Osteocyte (in vitro differentiated cells): ENCODE results near the gene KRT6A. TPM values are rescaled to one million over a fixed set of nuclear protein-coding genes. Genes with fewer than 3 reads are reported as not detected.

Source experiments
- DNase-seq: peaks from one replicate; pipeline ENCODE4 v3.0.0; 2021; ENCODE audit warnings: mixed read lengths; ENCODE audit not compliant: unreplicated experiment; ENCODE audit errors: extremely low spot score
- H3K27ac Mint-ChIP-seq: one replicate; pipeline ENCODE4 v1.8.0; 2021; ENCODE audit warnings: mild to moderate bottlenecking, mixed read lengths; ENCODE audit not compliant: unreplicated experiment
- H3K27me3 Mint-ChIP-seq: one replicate; pipeline ENCODE4 v1.8.0; 2021; ENCODE audit warnings: mixed read lengths; ENCODE audit not compliant: unreplicated experiment
- H3K36me3 Mint-ChIP-seq: one replicate; pipeline ENCODE4 v1.8.0; 2021; ENCODE audit warnings: mixed read lengths; ENCODE audit not compliant: unreplicated experiment
- H3K4me1 Mint-ChIP-seq: one replicate; pipeline ENCODE4 v1.8.0; 2021; ENCODE audit warnings: mixed read lengths; ENCODE audit not compliant: unreplicated experiment
- H3K4me3 Mint-ChIP-seq: one replicate; pipeline ENCODE4 v1.8.0; 2021; ENCODE audit warnings: mild to moderate bottlenecking, moderate library complexity, mixed read lengths; ENCODE audit not compliant: unreplicated experiment
- H3K9me3 Mint-ChIP-seq: one replicate; pipeline ENCODE4 v1.8.0; 2021; ENCODE audit warnings: mixed read lengths; ENCODE audit not compliant: unreplicated experiment
- CTCF ChIP-seq: fragments of 200-600 bp; sonication (generic); IDR thresholded peaks from 2 replicates; pipeline ENCODE4 v1.5.0; 2021; ENCODE audit warnings: antibody characterized with exemption, mild to moderate bottlenecking, moderate library complexity
- total RNA-seq: library from RNA; stranded (reverse); gene quantifications from 2 replicates; pipeline ENCODE4 v1.2.1, GENCODE V29; 2021

Gene KRT6A
- total RNA-seq, 1 donor from 2014 or later: not detected

DNA sequence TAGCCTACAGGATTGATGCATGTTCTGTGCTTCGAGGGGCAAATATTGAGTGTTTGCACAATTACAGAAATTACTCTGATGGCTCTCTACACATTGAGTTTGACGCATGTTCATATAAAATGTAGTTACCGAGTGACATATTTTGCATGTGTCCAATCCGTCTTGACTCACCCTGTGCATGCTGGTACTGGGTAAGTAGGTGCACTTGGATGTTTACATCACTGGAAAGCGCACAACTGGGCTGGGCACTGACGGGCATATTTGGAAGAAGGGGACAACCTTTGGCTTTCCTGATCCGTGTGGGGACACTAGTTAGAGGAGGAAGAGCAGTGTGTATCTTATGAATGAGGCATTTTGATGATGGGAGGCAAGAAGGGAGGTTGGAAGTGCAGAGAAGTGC is 4.9 kb upstream of the KRT6A start:
- Mint-ChIP-seq H3K4me1 (peaks cover 7% of the 10 kb centered on the region), H3K27me3 (peaks cover 51% of the 10 kb centered on the region), H3K4me3 (no peak overlapping the region), H3K9me3 (peaks cover 4% of the 10 kb centered on the region), H3K27ac (no peak overlapping the region), H3K36me3 (no peaks in the 10 kb centered on the region)
- no peak for TF ChIP-seq CTCF
- no peak for DNase-seq

GRCh38 chr12:52496590-52497071 is 3.6 kb upstream of the KRT6A start:
- peaks cover 4% of the 10 kb centered on the region for H3K9me3 Mint-ChIP-seq
- H3K36me3 Mint-ChIP-seq: no peaks in the 10 kb centered on the region
- no peak overlapping the region for H3K4me3 Mint-ChIP-seq
- peaks cover 7% of the 10 kb centered on the region for H3K4me1 Mint-ChIP-seq
- no peak overlapping the region for H3K27ac Mint-ChIP-seq
- DNase-seq: no peak
- no peak for TF ChIP-seq CTCF
- peaks cover 52% of the 10 kb centered on the region for H3K27me3 Mint-ChIP-seq

- Mint-ChIP-seq H3K9me3 (peaks cover 4% of the 10 kb centered on the region), H3K27me3 (peaks cover 58% of the 10 kb centered on the region), H3K4me3 (no peak overlapping the region), H3K4me1 (peaks cover 7% of the 10 kb centered on the region), H3K27ac (no peak overlapping the region), H3K36me3 (no peaks in the 10 kb centered on the region)
- no peak for DNase-seq
- TF ChIP-seq CTCF: no peak
Measured at GRCh38 chr12:52496054-52496453, 3.0 kb upstream of the KRT6A start.

- no peaks in the 10 kb centered on the region for H3K9me3 Mint-ChIP-seq
- H3K4me1 Mint-ChIP-seq: peaks cover 5% of the 10 kb centered on the region
- no peak overlapping the region for H3K4me3 Mint-ChIP-seq
- no peaks in the 10 kb centered on the region for H3K36me3 Mint-ChIP-seq
- H3K27ac Mint-ChIP-seq: no peak overlapping the region
- TF ChIP-seq CTCF: no peak
- no peak for DNase-seq
- H3K27me3 Mint-ChIP-seq: peaks cover 62% of the 10 kb centered on the region
Measured at GRCh38 chr12:52495389-52495788, 2.3 kb upstream of the KRT6A start.

GRCh38 chr12:52494518-52494917 is 1.5 kb upstream of the KRT6A start:
- H3K4me1 Mint-ChIP-seq: peaks cover 5% of the 10 kb centered on the region
- no peak for TF ChIP-seq CTCF
- no peaks in the 10 kb centered on the region for H3K9me3 Mint-ChIP-seq
- H3K36me3 Mint-ChIP-seq: no peaks in the 10 kb centered on the region
- no peak overlapping the region for H3K4me3 Mint-ChIP-seq
- DNase-seq: no peak
- no peak overlapping the region for H3K27ac Mint-ChIP-seq
- peaks cover 70% of the 10 kb centered on the region for H3K27me3 Mint-ChIP-seq
